Upper lobe of left lung (tissue), 4 donors: ENCODE results near the gene MCTP2.

Experiments
- CTCF ChIP-seq, 6 experiments: fragments of 450-650 bp in 4 of 6; fragments of 200-600 bp in 2 of 6; sonication (generic) in 2 of 6; IDR thresholded peaks; one replicate each; pipeline ENCODE4 v1.5.1; 2016 to 2019; ENCODE audit warnings: antibody characterized with exemption in 6 of 6
- EP300 ChIP-seq, 4 donors: sonication (generic); formaldehyde crosslinking; IDR thresholded peaks; one replicate each; pipeline ENCODE4 v1.5.1; 2017; ENCODE audit warnings: antibody characterized with exemption in 4 of 4, control low read depth in 2 of 4
- POLR2A ChIP-seq, 4 donors: fragments of 450-650 bp; IDR thresholded peaks; one replicate each; pipeline ENCODE4 v1.5.1; 2016 to 2017; ENCODE audit warnings: antibody characterized with exemption in 4 of 4, mild to moderate bottlenecking in 2 of 4

GRCh38 chr15:94235646-94236045 is 4.3 kb downstream of the MCTP2 start:
- TF ChIP-seq CTCF (IDR thresholded peaks at IDR 0.05), result no peak
- no peak for TF ChIP-seq POLR2A (IDR thresholded peaks at IDR 0.05)
- TF ChIP-seq EP300 (IDR thresholded peaks at IDR 0.05), result no peak
